ENCODE results near the gene STX19.

- TF ChIP-seq POLR2A (IDR thresholded peaks at IDR 0.05) (no peak), CTCF (IDR thresholded peaks at IDR 0.05) (no peak)
Measured at GRCh38 chr3:94001827-94002495, 26.4 kb downstream of the STX19 start.

Measured in heart left ventricle (tissue), 13 donors.